Hepatic stellate cell (primary cell): Measurements from ENCODE around the gene B3GAT1.

Experiments
- DNase-seq: peaks from one replicate; pipeline ENCODE4 v3.0.0; 2011; ENCODE audit warnings: low spot score

The B3GAT1 gene

GRCh38 chr11:134333312-134333711 lies 78.7 kb downstream of the B3GAT1 start:
- no peak for DNase-seq

- DNase-seq: no peak
Measured at GRCh38 chr11:134332782-134333181, 79.3 kb downstream of the B3GAT1 start.

- DNase-seq: no peak
Measured at GRCh38 chr11:134332189-134332631, 79.8 kb downstream of the B3GAT1 start.

- peak; percentile 35 for DNase-seq
Measured at GRCh38 chr11:134331354-134332188, 80.5 kb downstream of the B3GAT1 start, which contains the start of gene GLB1L2. GLB1L2 (plus strand) TSS chr11:134331988; CDS start chr11:134332062, 74 bp downstream.

GRCh38 chr11:134330611-134331353 lies 81.3 kb downstream of the B3GAT1 start:
- DNase-seq: no peak
